ENCODE results near the gene ERC2. TPM values are rescaled to one million over a fixed set of nuclear protein-coding genes. Genes with fewer than 3 reads are reported as not detected.

Gene ERC2
- total and polyA plus RNA-seq, 9 donors = 1.2 to 9.4 (median 5.4) TPM

DNA sequence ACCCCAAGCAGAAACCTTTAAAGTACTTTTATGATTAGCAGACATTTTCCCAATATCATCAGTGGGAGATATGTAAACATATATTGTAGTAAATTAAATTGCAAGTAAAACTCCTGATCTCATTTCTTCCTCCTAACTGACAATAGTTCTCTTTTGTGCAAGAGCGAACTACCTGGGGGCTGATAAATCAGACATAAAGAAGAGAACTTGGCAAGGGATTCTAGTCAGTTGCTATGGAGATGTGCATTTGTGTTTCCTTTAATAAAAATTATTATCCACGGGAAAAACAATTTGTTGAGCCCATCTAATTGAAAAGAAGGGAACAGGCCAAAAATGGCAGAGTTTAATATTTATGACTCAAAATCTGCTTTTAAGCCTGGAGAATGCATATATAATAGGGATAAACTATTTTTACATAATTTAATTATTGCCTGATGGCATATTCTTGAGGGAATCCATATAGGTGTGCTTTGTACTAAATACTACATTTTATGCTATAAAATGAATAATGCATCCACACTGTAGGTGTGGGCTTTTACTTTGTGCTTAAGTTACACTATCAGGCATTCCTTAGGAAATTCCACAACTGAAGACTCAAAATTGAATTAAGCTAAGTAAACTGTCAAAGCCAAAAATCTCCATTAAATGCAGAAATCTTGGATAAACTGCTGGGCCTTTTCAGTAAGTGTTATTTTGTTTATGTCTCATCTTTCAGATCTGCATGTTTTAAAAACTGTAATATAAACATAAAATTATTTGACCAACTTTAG, 258.1 kb downstream of the ERC2 start:
- intact Hi-C loops (cut with DNase I) = no loop called here

GRCh38 chr3:56207922-56208321, 260.3 kb downstream of the ERC2 start:
- intact Hi-C loops (cut with DNase I) = no loop called here
- no peaks in the 10 kb centered on the region for H3K27me3 ChIP-seq
- H3K36me3 ChIP-seq = no peaks in the 10 kb centered on the region
- H3K27ac ChIP-seq = no peak overlapping the region
- H3K9me3 ChIP-seq = no peaks in the 10 kb centered on the region
- no peak for TF ChIP-seq CTCF (IDR thresholded peaks at IDR 0.05)
- no peak for TF ChIP-seq EP300 (IDR thresholded peaks at IDR 0.05)
- no peak for TF ChIP-seq POLR2A (IDR thresholded peaks at IDR 0.05)
- H3K4me3 ChIP-seq = no peak overlapping the region
- no peaks in the 10 kb centered on the region for H3K4me1 ChIP-seq (ENCODE audit: insufficient read depth)
- 89 to 97% (median 91%) methylated on average over 4 of the region's 4 CpGs for whole genome bisulfite sequencing, 3 donors
- no peak for DNase-seq

More for the DNA sequence above, 258.1 kb downstream of the ERC2 start:
- TF ChIP-seq POLR2A (IDR thresholded peaks at IDR 0.05) = no peak
- no peak for TF ChIP-seq EP300 (IDR thresholded peaks at IDR 0.05)
- TF ChIP-seq CTCF (IDR thresholded peaks at IDR 0.05) = no peak
- H3K4me1 ChIP-seq (ENCODE audit: insufficient read depth) = no peaks in the 10 kb centered on the region
- no peaks in the 10 kb centered on the region for H3K27me3 ChIP-seq
- DNase-seq = no peak
- WGBS, 3 donors = 55 to 70% (median 65%) methylated on average over 2 of the region's 2 CpGs
- H3K36me3 ChIP-seq = no peaks in the 10 kb centered on the region
- H3K27ac ChIP-seq = no peak overlapping the region
- H3K9me3 ChIP-seq = no peaks in the 10 kb centered on the region
- no peak overlapping the region for H3K4me3 ChIP-seq

- no peaks in the 10 kb centered on the region for H3K9me3 ChIP-seq
- H3K27me3 ChIP-seq = no peaks in the 10 kb centered on the region
- no peak overlapping the region for H3K4me3 ChIP-seq
- H3K4me1 ChIP-seq (ENCODE audit: insufficient read depth) = no peaks in the 10 kb centered on the region
- H3K36me3 ChIP-seq = no peaks in the 10 kb centered on the region
- no peak for DNase-seq
- H3K27ac ChIP-seq = no peak overlapping the region
- 84 to 91% (median 86%) methylated on average over 3 of the region's 3 CpGs for WGBS, 3 donors
- intact Hi-C loops (cut with DNase I) = no loop called here
- TF ChIP-seq CTCF (IDR thresholded peaks at IDR 0.05) (no peak), EP300 (IDR thresholded peaks at IDR 0.05) (no peak), POLR2A (IDR thresholded peaks at IDR 0.05) (no peak)
These were observed 262.9 kb downstream of the ERC2 start for GRCh38 chr3:56205406-56205805.

DNA sequence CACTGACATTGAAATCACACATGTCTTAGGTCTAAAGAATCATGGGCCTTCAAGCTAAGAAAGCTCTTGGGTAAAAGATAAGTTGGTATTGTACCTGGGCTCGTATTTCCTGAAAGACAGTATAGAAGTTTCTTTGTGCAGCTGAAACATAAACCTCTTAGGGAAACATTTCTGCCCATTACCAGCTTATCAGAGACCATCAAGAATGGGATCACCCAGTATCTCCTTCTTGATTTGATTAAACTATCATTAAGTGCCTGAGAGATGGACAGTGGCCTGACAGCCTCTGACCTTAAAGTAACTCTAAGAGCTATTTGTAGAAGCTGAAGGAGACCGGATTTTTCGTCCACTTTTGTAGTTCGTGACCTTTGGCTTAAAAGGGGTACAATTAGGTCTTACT, 265.3 kb downstream of the ERC2 start:
- no peak for DNase-seq
- Histone ChIP-seq H3K36me3 (no peaks in the 10 kb centered on the region), H3K9me3 (no peaks in the 10 kb centered on the region), H3K27ac (no peak overlapping the region), H3K4me3 (no peak overlapping the region), H3K4me1 (ENCODE audit: insufficient read depth) (no peaks in the 10 kb centered on the region), H3K27me3 (no peaks in the 10 kb centered on the region)
- WGBS, 3 donors = 87 to 93% (median 93%) methylated on average over 4 of the region's 4 CpGs
- TF ChIP-seq POLR2A (IDR thresholded peaks at IDR 0.05) (no peak), EP300 (IDR thresholded peaks at IDR 0.05) (no peak), CTCF (IDR thresholded peaks at IDR 0.05) (no peak)
- intact Hi-C loops (cut with DNase I) = no loop called here

All from ovary (tissue), 9 donors.